ENCODE measurements around the gene MICOS13.

Gene MICOS13

DNA sequence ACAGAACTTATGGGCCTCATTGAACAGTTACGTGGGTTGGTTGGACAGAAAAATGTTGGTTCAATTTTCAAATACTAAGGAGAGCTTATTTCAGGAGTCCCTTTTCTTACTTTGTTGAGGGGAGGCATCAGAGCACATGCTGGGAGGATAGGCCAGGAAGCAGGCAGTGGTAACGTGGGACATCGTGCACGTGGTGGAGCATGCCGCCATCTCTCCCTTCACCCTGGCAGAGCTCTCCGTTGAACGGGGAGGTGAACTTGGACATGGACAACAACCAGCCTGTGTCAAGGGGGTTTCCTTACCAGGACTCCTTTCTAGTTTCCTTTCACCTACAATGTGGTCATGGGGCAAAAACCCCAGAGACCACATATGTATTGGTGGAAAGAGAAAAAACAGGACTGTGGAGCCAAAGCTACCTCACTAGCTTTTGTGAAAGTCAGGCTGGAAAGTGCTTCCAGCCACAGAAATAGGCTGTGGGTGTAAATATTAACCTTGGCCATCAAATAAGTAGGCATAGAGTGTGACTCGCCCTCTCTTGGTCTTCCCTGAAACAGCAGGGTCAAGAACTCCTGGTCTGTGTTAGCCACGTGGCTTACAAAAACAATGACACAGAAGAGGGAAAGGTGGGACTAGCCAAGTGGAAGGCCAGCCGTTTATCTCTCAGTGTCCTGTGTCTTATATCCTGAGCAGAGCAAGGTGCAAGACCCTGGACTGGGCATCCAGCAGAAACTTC is 14.4 kb downstream of the MICOS13 start:
- peaks cover 81% of the 10 kb centered on the region for H3K36me3 ChIP-seq (ENCODE audit: control insufficient read depth, insufficient read depth, low read length)
- no peak for DNase-seq
- H3K4me3 ChIP-seq (ENCODE audit: insufficient read depth, low read depth, low read length, poor library complexity, severe bottlenecking): no peak overlapping the region
- H3K9me3 ChIP-seq (ENCODE audit: control insufficient read depth, low read length): no peaks in the 10 kb centered on the region
- no peak overlapping the region for H3K27ac ChIP-seq (ENCODE audit: insufficient read depth, low read length, poor library complexity, severe bottlenecking)
- H3K27me3 ChIP-seq (replicated peaks; ENCODE audit: control insufficient read depth, insufficient read depth, low read length, poor library complexity, severe bottlenecking): no peaks in the 10 kb centered on the region
- no peaks in the 10 kb centered on the region for H3K4me1 ChIP-seq (ENCODE audit: control insufficient read depth, insufficient read depth, low read length, poor library complexity, severe bottlenecking)

DNA sequence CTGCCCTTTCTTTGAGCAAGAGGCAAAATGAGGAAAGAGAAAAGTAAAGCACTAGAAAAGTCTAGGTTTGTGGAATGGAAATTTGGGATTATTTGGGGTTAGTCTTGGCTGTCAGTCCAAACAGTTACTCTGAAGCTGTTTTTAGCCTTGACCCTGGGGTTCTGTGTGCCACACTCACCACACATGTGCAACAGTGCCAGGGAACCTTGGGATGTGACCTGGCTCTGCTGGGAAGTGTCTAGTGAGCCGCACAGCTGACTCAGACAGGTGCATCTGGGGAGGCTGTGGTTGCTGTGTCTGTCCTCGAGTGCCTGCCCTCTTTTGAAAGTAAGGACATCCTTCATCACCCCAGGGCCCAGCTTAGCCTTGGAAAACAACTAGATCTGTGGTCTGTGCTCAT is 15.8 kb downstream of the MICOS13 start:
- Histone ChIP-seq H3K36me3 (ENCODE audit: control insufficient read depth, insufficient read depth, low read length) (peaks cover 90% of the 10 kb centered on the region), H3K9me3 (ENCODE audit: control insufficient read depth, low read length) (no peaks in the 10 kb centered on the region), H3K4me1 (ENCODE audit: control insufficient read depth, insufficient read depth, low read length, poor library complexity, severe bottlenecking) (no peaks in the 10 kb centered on the region), H3K27ac (ENCODE audit: insufficient read depth, low read length, poor library complexity, severe bottlenecking) (no peak overlapping the region), H3K4me3 (ENCODE audit: insufficient read depth, low read depth, low read length, poor library complexity, severe bottlenecking) (no peak overlapping the region), H3K27me3 (replicated peaks; ENCODE audit: control insufficient read depth, insufficient read depth, low read length, poor library complexity, severe bottlenecking) (no peaks in the 10 kb centered on the region)
- no peak for DNase-seq

DNA sequence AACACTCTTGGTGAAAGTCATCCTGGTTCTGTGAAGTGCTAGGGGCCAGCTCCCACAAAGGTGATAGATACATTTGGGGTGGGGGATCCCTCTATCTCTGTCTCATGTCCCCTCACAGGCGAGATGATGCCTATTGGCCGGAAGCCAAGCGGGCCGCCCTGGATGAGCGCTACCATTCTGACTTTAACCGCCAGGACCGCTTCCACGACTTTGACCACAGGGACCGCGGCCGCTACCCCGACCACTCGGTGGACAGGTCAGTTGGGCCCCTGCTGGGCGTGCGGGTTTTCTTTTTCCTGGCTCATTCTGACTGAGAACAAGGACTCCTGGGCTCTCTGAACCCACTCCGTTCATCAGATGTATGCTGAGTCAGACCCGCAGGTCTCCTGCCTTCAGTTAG is 16.4 kb downstream of the MICOS13 start:
- DNase-seq: no peak
- no peaks in the 10 kb centered on the region for H3K9me3 ChIP-seq (ENCODE audit: control insufficient read depth, low read length)
- no peaks in the 10 kb centered on the region for H3K27me3 ChIP-seq (replicated peaks; ENCODE audit: control insufficient read depth, insufficient read depth, low read length, poor library complexity, severe bottlenecking)
- no peak overlapping the region for H3K4me3 ChIP-seq (ENCODE audit: insufficient read depth, low read depth, low read length, poor library complexity, severe bottlenecking)
- H3K36me3 ChIP-seq (ENCODE audit: control insufficient read depth, insufficient read depth, low read length): peaks cover 86% of the 10 kb centered on the region
- no peaks in the 10 kb centered on the region for H3K4me1 ChIP-seq (ENCODE audit: control insufficient read depth, insufficient read depth, low read length, poor library complexity, severe bottlenecking)
- H3K27ac ChIP-seq (ENCODE audit: insufficient read depth, low read length, poor library complexity, severe bottlenecking): no peak overlapping the region

DNA sequence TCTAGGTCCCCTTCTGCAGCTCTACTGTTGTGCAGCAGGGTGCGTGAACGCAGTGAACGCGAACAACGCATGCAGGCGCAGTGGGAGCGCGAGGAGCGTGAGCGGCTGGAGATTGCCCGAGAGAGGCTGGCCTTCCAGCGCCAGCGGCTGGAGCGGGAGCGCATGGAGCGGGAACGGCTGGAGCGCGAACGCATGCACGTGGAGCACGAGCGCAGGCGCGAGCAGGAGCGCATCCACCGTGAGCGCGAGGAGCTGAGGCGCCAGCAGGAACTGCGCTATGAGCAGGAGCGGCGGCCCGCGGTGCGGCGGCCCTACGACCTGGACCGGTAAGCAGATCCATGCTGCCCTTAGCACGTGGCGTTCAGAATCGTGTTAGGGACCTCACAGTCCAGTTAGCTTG is 18.8 kb downstream of the MICOS13 start:
- Histone ChIP-seq H3K4me1 (ENCODE audit: control insufficient read depth, insufficient read depth, low read length, poor library complexity, severe bottlenecking) (no peaks in the 10 kb centered on the region), H3K27ac (ENCODE audit: insufficient read depth, low read length, poor library complexity, severe bottlenecking) (no peak overlapping the region), H3K4me3 (ENCODE audit: insufficient read depth, low read depth, low read length, poor library complexity, severe bottlenecking) (no peak overlapping the region), H3K36me3 (ENCODE audit: control insufficient read depth, insufficient read depth, low read length) (peaks cover 84% of the 10 kb centered on the region), H3K27me3 (replicated peaks; ENCODE audit: control insufficient read depth, insufficient read depth, low read length, poor library complexity, severe bottlenecking) (no peaks in the 10 kb centered on the region), H3K9me3 (ENCODE audit: control insufficient read depth, low read length) (no peaks in the 10 kb centered on the region)
- DNase-seq: no peak

DNA sequence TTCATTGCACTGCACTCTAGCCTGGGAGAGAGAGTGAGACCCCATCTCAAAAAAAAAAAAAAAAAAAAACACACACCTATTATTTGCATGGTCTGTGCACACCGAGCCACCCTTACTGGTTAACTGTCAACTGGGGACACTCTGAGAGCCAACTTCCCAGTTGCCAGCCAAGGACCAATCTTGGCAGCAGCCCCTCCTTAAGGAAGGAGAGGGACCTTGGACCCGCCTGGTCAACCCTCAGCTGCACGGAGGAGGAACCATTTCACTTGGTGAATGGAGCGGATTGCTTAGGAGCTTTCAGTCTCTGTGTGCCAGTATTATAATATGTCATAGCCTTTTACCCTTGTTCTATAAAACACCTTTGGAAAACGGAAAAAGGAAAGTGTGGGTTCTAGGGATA is 24.9 kb downstream of the MICOS13 start:
- H3K36me3 ChIP-seq (ENCODE audit: control insufficient read depth, insufficient read depth, low read length): peaks cover 78% of the 10 kb centered on the region
- H3K4me1 ChIP-seq (ENCODE audit: control insufficient read depth, insufficient read depth, low read length, poor library complexity, severe bottlenecking): no peaks in the 10 kb centered on the region
- no peak overlapping the region for H3K4me3 ChIP-seq (ENCODE audit: insufficient read depth, low read depth, low read length, poor library complexity, severe bottlenecking)
- no peak overlapping the region for H3K27ac ChIP-seq (ENCODE audit: insufficient read depth, low read length, poor library complexity, severe bottlenecking)
- H3K27me3 ChIP-seq (replicated peaks; ENCODE audit: control insufficient read depth, insufficient read depth, low read length, poor library complexity, severe bottlenecking): no peaks in the 10 kb centered on the region
- no peak for DNase-seq
- H3K9me3 ChIP-seq (ENCODE audit: control insufficient read depth, low read length): no peaks in the 10 kb centered on the region

DNA sequence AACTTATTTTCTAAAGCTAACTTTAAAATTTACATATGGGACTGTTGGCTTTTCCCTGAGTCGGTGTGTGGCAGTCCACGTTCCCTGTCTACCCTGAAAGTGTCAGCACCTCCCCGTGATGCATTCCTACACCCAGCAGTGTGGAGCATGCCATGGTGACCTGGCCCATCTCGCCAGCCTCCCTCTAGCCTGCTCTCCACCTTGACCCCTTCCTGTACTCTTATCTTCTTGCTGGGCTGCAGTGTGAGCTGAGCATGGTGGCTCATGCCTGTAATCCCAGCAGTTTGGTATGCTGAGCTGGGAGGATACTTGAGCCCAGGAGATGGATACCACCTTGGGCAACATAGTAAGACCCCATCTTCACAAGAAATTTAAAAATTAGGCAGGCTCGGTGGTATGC is 25.4 kb downstream of the MICOS13 start:
- Histone ChIP-seq H3K27me3 (replicated peaks; ENCODE audit: control insufficient read depth, insufficient read depth, low read length, poor library complexity, severe bottlenecking) (no peaks in the 10 kb centered on the region), H3K4me1 (ENCODE audit: control insufficient read depth, insufficient read depth, low read length, poor library complexity, severe bottlenecking) (no peaks in the 10 kb centered on the region), H3K9me3 (ENCODE audit: control insufficient read depth, low read length) (no peaks in the 10 kb centered on the region), H3K36me3 (ENCODE audit: control insufficient read depth, insufficient read depth, low read length) (peaks cover 78% of the 10 kb centered on the region), H3K4me3 (ENCODE audit: insufficient read depth, low read depth, low read length, poor library complexity, severe bottlenecking) (no peak overlapping the region), H3K27ac (ENCODE audit: insufficient read depth, low read length, poor library complexity, severe bottlenecking) (no peak overlapping the region)
- no peak for DNase-seq

DNA sequence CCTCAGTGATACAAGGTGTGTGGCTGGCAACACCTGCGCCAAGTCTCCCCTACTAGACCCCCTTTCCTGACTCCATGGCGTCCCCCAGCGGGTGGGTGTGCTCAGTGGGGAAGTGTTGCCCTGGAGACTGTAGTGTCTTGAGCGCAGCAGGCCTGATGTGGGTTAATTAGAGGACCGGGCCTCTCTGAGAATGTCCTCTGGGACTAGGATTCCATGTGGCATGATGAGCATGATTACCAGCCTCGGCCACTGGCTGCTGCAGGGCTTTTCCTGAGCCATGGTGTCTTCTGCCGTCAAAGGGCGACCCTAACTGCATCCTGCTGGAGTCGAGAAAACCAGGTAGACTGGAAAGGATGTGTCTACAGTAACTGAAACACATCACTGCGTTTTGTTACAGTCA is 28.1 kb downstream of the MICOS13 start:
- Histone ChIP-seq H3K27me3 (replicated peaks; ENCODE audit: control insufficient read depth, insufficient read depth, low read length, poor library complexity, severe bottlenecking) (no peaks in the 10 kb centered on the region), H3K36me3 (ENCODE audit: control insufficient read depth, insufficient read depth, low read length) (peaks cover 79% of the 10 kb centered on the region), H3K27ac (ENCODE audit: insufficient read depth, low read length, poor library complexity, severe bottlenecking) (no peak overlapping the region)

DNA sequence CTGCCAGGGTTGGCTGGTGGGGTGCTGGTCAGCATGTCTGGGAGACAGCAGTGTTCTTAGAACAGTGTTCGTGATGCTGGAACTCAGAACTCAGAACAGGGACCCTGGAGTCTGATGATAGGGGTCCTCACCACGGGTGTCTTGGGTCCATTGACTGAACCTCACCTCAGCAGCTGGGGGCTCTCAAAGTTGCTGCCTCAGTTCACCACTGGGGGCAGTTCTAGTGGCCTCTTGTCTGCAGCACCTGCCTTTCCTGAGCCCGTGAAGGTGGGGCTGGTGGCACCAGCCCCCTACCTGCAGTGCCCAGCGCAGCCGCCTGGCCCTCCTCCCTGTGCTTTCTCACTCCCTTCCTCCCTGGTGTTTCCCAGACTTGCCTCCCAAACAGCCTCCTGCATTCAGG is 29.0 kb downstream of the MICOS13 start:
- no peak for DNase-seq
- Histone ChIP-seq H3K36me3 (ENCODE audit: control insufficient read depth, insufficient read depth, low read length) (peaks cover 82% of the 10 kb centered on the region), H3K27ac (ENCODE audit: insufficient read depth, low read length, poor library complexity, severe bottlenecking) (no peak overlapping the region), H3K4me3 (ENCODE audit: insufficient read depth, low read depth, low read length, poor library complexity, severe bottlenecking) (no peak overlapping the region), H3K4me1 (ENCODE audit: control insufficient read depth, insufficient read depth, low read length, poor library complexity, severe bottlenecking) (no peaks in the 10 kb centered on the region), H3K27me3 (replicated peaks; ENCODE audit: control insufficient read depth, insufficient read depth, low read length, poor library complexity, severe bottlenecking) (no peaks in the 10 kb centered on the region), H3K9me3 (ENCODE audit: control insufficient read depth, low read length) (no peaks in the 10 kb centered on the region)

More for the DNA sequence above, 28.1 kb downstream of the MICOS13 start:
- H3K9me3 ChIP-seq (ENCODE audit: control insufficient read depth, low read length): no peaks in the 10 kb centered on the region
- DNase-seq: no peak
- H3K4me3 ChIP-seq (ENCODE audit: insufficient read depth, low read depth, low read length, poor library complexity, severe bottlenecking): no peak overlapping the region
- H3K4me1 ChIP-seq (ENCODE audit: control insufficient read depth, insufficient read depth, low read length, poor library complexity, severe bottlenecking): no peaks in the 10 kb centered on the region

DNA sequence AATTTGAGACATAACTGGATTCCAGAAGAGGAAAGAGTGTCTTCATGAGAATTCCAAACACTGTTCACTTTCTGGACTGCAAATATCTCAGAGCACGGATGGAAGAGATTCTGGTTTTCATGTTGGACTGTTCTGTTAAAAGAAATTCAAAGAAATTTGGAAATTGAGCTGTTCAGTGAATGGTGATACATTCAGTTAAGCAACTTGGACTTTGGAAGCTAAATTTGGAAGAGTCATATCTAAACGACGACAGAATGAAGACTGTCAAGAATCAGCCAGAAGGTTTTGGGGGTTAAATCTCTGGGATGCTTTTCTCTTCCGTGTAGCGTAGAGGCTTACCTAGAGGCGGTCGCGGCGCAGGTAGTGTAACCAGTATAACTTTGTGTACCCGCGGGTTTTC is 31.9 kb downstream of the MICOS13 start:
- no peak for DNase-seq
- no peaks in the 10 kb centered on the region for H3K9me3 ChIP-seq (ENCODE audit: control insufficient read depth, low read length)
- peaks cover 91% of the 10 kb centered on the region for H3K36me3 ChIP-seq (ENCODE audit: control insufficient read depth, insufficient read depth, low read length)
- H3K27ac ChIP-seq (ENCODE audit: insufficient read depth, low read length, poor library complexity, severe bottlenecking): no peak overlapping the region
- no peaks in the 10 kb centered on the region for H3K4me1 ChIP-seq (ENCODE audit: control insufficient read depth, insufficient read depth, low read length, poor library complexity, severe bottlenecking)
- H3K27me3 ChIP-seq (replicated peaks; ENCODE audit: control insufficient read depth, insufficient read depth, low read length, poor library complexity, severe bottlenecking): no peaks in the 10 kb centered on the region
- no peak overlapping the region for H3K4me3 ChIP-seq (ENCODE audit: insufficient read depth, low read depth, low read length, poor library complexity, severe bottlenecking)

DNA sequence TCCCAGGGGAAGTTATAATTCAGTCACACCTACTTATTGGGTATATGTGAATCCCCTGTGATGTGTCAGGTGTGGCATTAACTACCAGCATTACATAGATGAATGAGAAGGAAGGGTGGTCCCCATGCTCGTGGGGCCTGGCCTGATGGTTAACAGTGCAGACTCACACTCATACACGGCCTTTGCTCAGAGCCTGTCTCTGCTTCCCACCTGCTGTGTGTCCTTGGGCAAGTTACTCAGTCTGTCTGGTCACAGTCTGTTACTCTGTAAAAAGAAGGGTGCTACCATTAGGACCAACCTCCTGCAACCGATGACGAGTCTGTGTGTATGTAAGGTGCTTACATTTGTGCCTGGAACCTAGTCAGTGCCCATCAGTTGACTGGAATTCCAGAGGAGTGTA is 33.6 kb downstream of the MICOS13 start:
- H3K27me3 ChIP-seq (replicated peaks; ENCODE audit: control insufficient read depth, insufficient read depth, low read length, poor library complexity, severe bottlenecking): no peaks in the 10 kb centered on the region
- no peak for DNase-seq
- no peaks in the 10 kb centered on the region for H3K4me1 ChIP-seq (ENCODE audit: control insufficient read depth, insufficient read depth, low read length, poor library complexity, severe bottlenecking)
- no peak overlapping the region for H3K27ac ChIP-seq (ENCODE audit: insufficient read depth, low read length, poor library complexity, severe bottlenecking)
- H3K9me3 ChIP-seq (ENCODE audit: control insufficient read depth, low read length): no peaks in the 10 kb centered on the region
- peaks cover 91% of the 10 kb centered on the region for H3K36me3 ChIP-seq (ENCODE audit: control insufficient read depth, insufficient read depth, low read length)
- H3K4me3 ChIP-seq (ENCODE audit: insufficient read depth, low read depth, low read length, poor library complexity, severe bottlenecking): no peak overlapping the region
